ENCODE data around the gene RMRP.
A peak's percentile ranks its signal among the peaks of the same experiment; 100 is the strongest.

The RMRP gene

GRCh38 chr9:35675204-35675603 is 17.4 kb upstream of the RMRP start:
- H2AFZ ChIP-seq (ENCODE audit: low read depth, low read length), result peak overlapping the region; percentile 46; the same call in 1 of the 2 replicates
- no peak overlapping the region for H3K27ac ChIP-seq (ENCODE audit: low read length)
- no peaks in the 10 kb centered on the region for H3K9me3 ChIP-seq (ENCODE audit: insufficient read depth, low read length)
- no peaks in the 10 kb centered on the region for H3K79me2 ChIP-seq (ENCODE audit: low read length)
- TF ChIP-seq EZH2phosphoT487 (IDR thresholded peaks at IDR 0.05; ENCODE audit: low read depth) (no peak), CTCF (IDR thresholded peaks at IDR 0.05; ENCODE audit: low read depth, low read length) (no peak)
- peak overlapping the region; percentile 41; the same call in 1 of the 2 replicates for H3K9ac ChIP-seq (ENCODE audit: low read length)
- H3K27me3 ChIP-seq (ENCODE audit: low read depth, low read length), result peaks cover 10% of the 10 kb centered on the region
- H4K20me1 ChIP-seq (ENCODE audit: insufficient read depth, low read length), result no peaks in the 10 kb centered on the region
- no peaks in the 10 kb centered on the region for H3K36me3 ChIP-seq (replicated peaks; ENCODE audit: low read depth, low read length)
- H3K4me2 ChIP-seq (ENCODE audit: low read length), result peak overlapping the region; percentile 50
- H3K4me3 ChIP-seq (ENCODE audit: low read length), result peak overlapping the region; percentile 63
- peaks cover 9% of the 10 kb centered on the region for H3K4me1 ChIP-seq (ENCODE audit: low read length)

GRCh38 chr9:35674025-35674361 is 16.2 kb upstream of the RMRP start:
- Histone ChIP-seq H3K27ac (ENCODE audit: low read length) (no peak overlapping the region), H3K36me3 (replicated peaks; ENCODE audit: low read depth, low read length) (no peaks in the 10 kb centered on the region), H3K4me1 (ENCODE audit: low read length) (peaks cover 3% of the 10 kb centered on the region; the same call in 1 of the 2 replicates), H3K4me2 (ENCODE audit: low read length) (peak overlapping the region; percentile 53), H3K27me3 (ENCODE audit: low read depth, low read length) (peaks cover 10% of the 10 kb centered on the region), H3K79me2 (ENCODE audit: low read length) (no peaks in the 10 kb centered on the region), H4K20me1 (ENCODE audit: insufficient read depth, low read length) (no peaks in the 10 kb centered on the region), H3K9ac (ENCODE audit: low read length) (peak overlapping the region; percentile 22; the same call in 1 of the 2 replicates), H2AFZ (ENCODE audit: low read depth, low read length) (no peak overlapping the region), H3K9me3 (ENCODE audit: insufficient read depth, low read length) (no peaks in the 10 kb centered on the region), H3K4me3 (ENCODE audit: low read length) (peak overlapping the region; percentile 68)
- TF ChIP-seq CTCF (IDR thresholded peaks at IDR 0.05; ENCODE audit: low read depth, low read length) (no peak), EZH2phosphoT487 (IDR thresholded peaks at IDR 0.05; ENCODE audit: low read depth) (no peak)

- Histone ChIP-seq H3K79me2 (ENCODE audit: low read length) (no peaks in the 10 kb centered on the region), H3K9ac (ENCODE audit: low read length) (peak within 1 kb of the TSS; percentile 22; the same call in 1 of the 2 replicates), H4K20me1 (ENCODE audit: insufficient read depth, low read length) (no peaks in the 10 kb centered on the region), H3K27ac (ENCODE audit: low read length) (no peak within 1 kb of the TSS), H3K4me3 (ENCODE audit: low read length) (peak within 1 kb of the TSS; percentile 68), H3K27me3 (ENCODE audit: low read depth, low read length) (peaks cover 10% of the 10 kb centered on the region), H3K9me3 (ENCODE audit: insufficient read depth, low read length) (no peaks in the 10 kb centered on the region), H3K4me2 (ENCODE audit: low read length) (peak within 1 kb of the TSS; percentile 53), H3K36me3 (replicated peaks; ENCODE audit: low read depth, low read length) (no peaks in the 10 kb centered on the region), H3K4me1 (ENCODE audit: low read length) (peaks cover 3% of the 10 kb centered on the region; the same call in 1 of the 2 replicates), H2AFZ (ENCODE audit: low read depth, low read length) (no peak within 1 kb of the TSS)
- TF ChIP-seq CTCF (IDR thresholded peaks at IDR 0.05; ENCODE audit: low read depth, low read length), result no peak
- TF ChIP-seq EZH2phosphoT487 (IDR thresholded peaks at IDR 0.05; ENCODE audit: low read depth), result no peak
Measured at GRCh38 chr9:35673132-35674024, 15.6 kb upstream of the RMRP start, which contains the start of gene CA9. CA9 (plus strand) TSS chr9:35673928; CDS start chr9:35673960, 32 bp downstream.

GRCh38 chr9:35669331-35670145 is 11.7 kb upstream of the RMRP start:
- TF ChIP-seq EZH2phosphoT487 (IDR thresholded peaks at IDR 0.05; ENCODE audit: low read depth), result no peak
- TF ChIP-seq CTCF (IDR thresholded peaks at IDR 0.05; ENCODE audit: low read depth, low read length), result no peak
- Histone ChIP-seq H3K4me3 (ENCODE audit: low read length) (no peak overlapping the region), H3K79me2 (ENCODE audit: low read length) (0 out of 2 replicates have a peak, but pooled peaks cover 4% of the 10 kb centered on the region), H4K20me1 (ENCODE audit: insufficient read depth, low read length) (no peaks in the 10 kb centered on the region), H3K4me1 (ENCODE audit: low read length) (peaks cover 13% of the 10 kb centered on the region), H3K36me3 (replicated peaks; ENCODE audit: low read depth, low read length) (no peaks in the 10 kb centered on the region), H3K9ac (ENCODE audit: low read length) (no peak overlapping the region), H3K27me3 (ENCODE audit: low read depth, low read length) (peaks cover 8% of the 10 kb centered on the region), H3K9me3 (ENCODE audit: insufficient read depth, low read length) (no peaks in the 10 kb centered on the region), H3K27ac (ENCODE audit: low read length) (no peak overlapping the region), H2AFZ (ENCODE audit: low read depth, low read length) (no peak overlapping the region), H3K4me2 (ENCODE audit: low read length) (no peak overlapping the region)

Data from OCI-LY3 (cell line).